Gastroesophageal sphincter (tissue), 4 donors: ENCODE results near the gene MYL10. TPM values are rescaled to one million over a fixed set of nuclear protein-coding genes. Genes with fewer than 3 reads are reported as not detected.

Source experiments
- ATAC-seq: fragments of 150-250 bp; one replicate; pipeline ENCODE4 v1.9.1; 2016; ENCODE audit warnings: mild to moderate bottlenecking, moderate library complexity
- H3K27ac ChIP-seq, 4 donors: fragments of 200-600 bp; sonication (generic) in 3 of 4; 1 replicate in 3 of 4; 2 replicates in 1 of 4; pipeline ENCODE4 v1.5.1; 2016 to 2019
- H3K27me3 ChIP-seq: fragments of 200-600 bp; sonication (generic); one replicate; pipeline ENCODE4 v1.5.1; 2019
- H3K36me3 ChIP-seq, 2 donors: fragments of 200-600 bp; sonication (generic); one replicate each; pipeline ENCODE4 v1.5.1; 2019; ENCODE audit warnings: control low read depth in 1 of 2
- H3K4me1 ChIP-seq, 3 donors: fragments of 200-600 bp; sonication (generic); 1 replicate in 2 of 3; 2 replicates in 1 of 3; pipeline ENCODE4 v1.5.1; 2016 to 2019; ENCODE audit warnings: control low read depth in 2 of 3
- H3K4me3 ChIP-seq, 2 donors: fragments of 200-600 bp; sonication (generic); one replicate each; pipeline ENCODE4 v1.5.1; 2019; ENCODE audit warnings: mild to moderate bottlenecking in 1 of 2, moderate library complexity in 1 of 2
- H3K9me3 ChIP-seq, 3 donors: fragments of 200-600 bp; sonication (generic); one replicate each; pipeline ENCODE4 v1.5.1; 2017 to 2019; ENCODE audit warnings: control low read depth in 2 of 3
- CTCF ChIP-seq, 4 experiments: fragments of 200-600 bp in 2 of 4; fragments of 450-650 bp in 2 of 4; sonication (generic) in 1 of 4; IDR thresholded peaks; one replicate each; pipeline ENCODE4 v1.5.1; 2017 to 2019; ENCODE audit warnings: antibody characterized with exemption in 4 of 4, mild to moderate bottlenecking in 2 of 4, moderate library complexity in 2 of 4
- EP300 ChIP-seq: sonication (generic); formaldehyde crosslinking; IDR thresholded peaks from one replicate; pipeline ENCODE4 v1.6.1; 2017; ENCODE audit warnings: antibody characterized with exemption, mild to moderate bottlenecking
- POLR2A ChIP-seq, 2 donors: fragments of 450-650 bp; IDR thresholded peaks; one replicate each; pipeline ENCODE4 v1.6.1; 2017; ENCODE audit warnings: antibody characterized with exemption in 2 of 2, mild to moderate bottlenecking in 2 of 2, moderate library complexity in 1 of 2
- POLR2AphosphoS5 ChIP-seq: sonication (generic); formaldehyde crosslinking; IDR thresholded peaks from one replicate; pipeline ENCODE4 v1.6.1; 2017; ENCODE audit warnings: antibody characterized with exemption
- WGBS, 2 donors: methylation state at CpG; one replicate each; pipeline ENCODE4 v1.1.5; 2018; ENCODE audit warnings: low coverage in 1 of 2; 5-methylcytosine and 5-hydroxymethylcytosine counted together
- total RNA-seq, 4 donors: library from RNA; depleted of rRNA; stranded (reverse); fragments of >200 nt; gene quantifications; one replicate each; pipeline ENCODE4 v1.1.0, GENCODE V29; 2016

MYL10 gene
- total RNA-seq, 4 donors from 2014 or later = not detected

GRCh38 chr7:101676062-101676598, 47.0 kb upstream of the MYL10 start:
- no peaks in the 10 kb centered on the region for H3K36me3 ChIP-seq
- H3K27me3 ChIP-seq = no peaks in the 10 kb centered on the region
- H3K9me3 ChIP-seq = peaks cover 0 to 8% (median 0%) of the 10 kb centered on the region in 3 donors
- 64 to 67% methylated on average over 6 to 7 of the region's 16 CpGs for WGBS, 2 donors
- no peak for TF ChIP-seq CTCF (IDR thresholded peaks at IDR 0.05)
- no peak for TF ChIP-seq EP300
- H3K27ac ChIP-seq = no peak overlapping the region
- H3K4me1 ChIP-seq = peaks cover 0 to 11% (median 5%) of the 10 kb centered on the region in 3 donors
- no peak overlapping the region for H3K4me3 ChIP-seq
- ATAC-seq = no peak

GRCh38 chr7:101674439-101674838, 45.3 kb upstream of the MYL10 start:
- ATAC-seq = no peak
- WGBS, 2 donors = 80 to 91% methylated on average over 2 to 3 of the region's 3 CpGs
- H3K36me3 ChIP-seq = no peaks in the 10 kb centered on the region
- no peak overlapping the region for H3K4me3 ChIP-seq
- no peaks in the 10 kb centered on the region for H3K27me3 ChIP-seq
- TF ChIP-seq CTCF (IDR thresholded peaks at IDR 0.05) (no peak), POLR2AphosphoS5 (no peak), POLR2A (IDR thresholded peaks at IDR 0.05) (no peak), EP300 (no peak)
- H3K4me1 ChIP-seq = no peaks in the 10 kb centered on the region
- no peak overlapping the region for H3K27ac ChIP-seq
- H3K9me3 ChIP-seq = peaks cover 0 to 8% (median 0%) of the 10 kb centered on the region in 3 donors

GRCh38 chr7:101673951-101674350, 44.9 kb upstream of the MYL10 start:
- Histone ChIP-seq H3K9me3 (peaks cover 0 to 8% (median 0%) of the 10 kb centered on the region in 3 donors), H3K4me1 (no peaks in the 10 kb centered on the region), H3K4me3 (no peak overlapping the region), H3K36me3 (no peaks in the 10 kb centered on the region), H3K27ac (no peak overlapping the region), H3K27me3 (no peaks in the 10 kb centered on the region)
- TF ChIP-seq POLR2AphosphoS5 (no peak), POLR2A (IDR thresholded peaks at IDR 0.05) (no peak), CTCF (IDR thresholded peaks at IDR 0.05) (no peak), EP300 (no peak)
- no peak for ATAC-seq
- 80 to 94% methylated on average over 5 of the region's 5 CpGs for WGBS, 2 donors

GRCh38 chr7:101673315-101673714, 44.2 kb upstream of the MYL10 start:
- TF ChIP-seq EP300 (no peak), CTCF (IDR thresholded peaks at IDR 0.05) (no peak), POLR2A (IDR thresholded peaks at IDR 0.05) (no peak), POLR2AphosphoS5 (no peak)
- no peak for ATAC-seq
- H3K27me3 ChIP-seq = no peaks in the 10 kb centered on the region

More at GRCh38 chr7:101673315-101673714, 44.2 kb upstream of the MYL10 start:
- Histone ChIP-seq H3K9me3 (peaks cover 0 to 8% (median 0%) of the 10 kb centered on the region in 3 donors), H3K27ac (no peak overlapping the region), H3K36me3 (no peaks in the 10 kb centered on the region), H3K4me3 (no peak overlapping the region), H3K4me1 (no peaks in the 10 kb centered on the region)
